ENCODE measurements around the gene PUS1.
"Not testable (repeated sequence)": the region's sequence is repeated elsewhere in the genome, so short reads cannot be mapped to it uniquely, and the experiment has no call there.

DNA sequence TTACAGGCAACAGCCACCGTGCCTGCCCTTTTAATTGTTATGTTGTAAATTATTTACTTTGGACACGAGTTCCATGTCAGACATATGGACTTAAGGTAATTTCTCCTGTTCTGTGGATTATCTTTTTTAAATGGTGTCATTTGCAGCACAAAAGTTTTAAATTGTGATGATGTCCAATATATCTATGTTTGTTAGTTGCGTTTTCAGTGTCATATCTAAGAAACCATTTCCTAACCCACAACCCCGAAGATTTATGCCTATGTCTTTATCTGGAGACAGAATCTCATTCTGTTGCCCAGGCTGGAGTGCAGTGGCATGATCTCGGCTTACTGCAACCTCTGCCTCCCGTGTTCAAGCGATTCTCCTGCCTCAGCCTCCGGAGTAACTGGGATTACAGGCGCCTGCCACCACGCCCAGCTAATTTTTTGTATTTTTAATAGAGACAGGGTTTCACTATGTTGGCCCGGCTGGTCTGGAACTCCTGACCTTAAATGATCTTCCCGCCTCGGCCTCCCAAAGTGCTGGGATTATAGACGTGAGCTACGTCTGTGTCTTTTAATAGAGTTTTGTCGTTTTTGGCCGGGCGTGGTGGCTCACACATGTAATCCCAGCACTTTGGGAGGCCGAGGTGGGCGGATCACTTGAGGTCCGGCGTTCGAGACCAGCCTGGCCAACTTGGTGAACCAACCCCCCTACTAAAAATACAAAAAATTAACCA lies 19.8 kb downstream of the PUS1 start:
- TF ChIP-seq, protein P1, sequence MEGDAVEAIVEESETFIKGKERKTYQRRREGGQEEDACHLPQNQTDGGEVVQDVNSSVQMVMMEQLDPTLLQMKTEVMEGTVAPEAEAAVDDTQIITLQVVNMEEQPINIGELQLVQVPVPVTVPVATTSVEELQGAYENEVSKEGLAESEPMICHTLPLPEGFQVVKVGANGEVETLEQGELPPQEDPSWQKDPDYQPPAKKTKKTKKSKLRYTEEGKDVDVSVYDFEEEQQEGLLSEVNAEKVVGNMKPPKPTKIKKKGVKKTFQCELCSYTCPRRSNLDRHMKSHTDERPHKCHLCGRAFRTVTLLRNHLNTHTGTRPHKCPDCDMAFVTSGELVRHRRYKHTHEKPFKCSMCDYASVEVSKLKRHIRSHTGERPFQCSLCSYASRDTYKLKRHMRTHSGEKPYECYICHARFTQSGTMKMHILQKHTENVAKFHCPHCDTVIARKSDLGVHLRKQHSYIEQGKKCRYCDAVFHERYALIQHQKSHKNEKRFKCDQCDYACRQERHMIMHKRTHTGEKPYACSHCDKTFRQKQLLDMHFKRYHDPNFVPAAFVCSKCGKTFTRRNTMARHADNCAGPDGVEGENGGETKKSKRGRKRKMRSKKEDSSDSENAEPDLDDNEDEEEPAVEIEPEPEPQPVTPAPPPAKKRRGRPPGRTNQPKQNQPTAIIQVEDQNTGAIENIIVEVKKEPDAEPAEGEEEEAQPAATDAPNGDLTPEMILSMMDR (conservative IDR thresholded peaks at IDR 0.05; ENCODE audit: low read length): not testable (repeated sequence)
- not testable (repeated sequence) for TF ChIP-seq EZH2phosphoT487 (IDR thresholded peaks at IDR 0.05; ENCODE audit: borderline replicate concordance)

Data from Loucy (cell line).